ENCODE measurements around the gene C14orf180.

DNA sequence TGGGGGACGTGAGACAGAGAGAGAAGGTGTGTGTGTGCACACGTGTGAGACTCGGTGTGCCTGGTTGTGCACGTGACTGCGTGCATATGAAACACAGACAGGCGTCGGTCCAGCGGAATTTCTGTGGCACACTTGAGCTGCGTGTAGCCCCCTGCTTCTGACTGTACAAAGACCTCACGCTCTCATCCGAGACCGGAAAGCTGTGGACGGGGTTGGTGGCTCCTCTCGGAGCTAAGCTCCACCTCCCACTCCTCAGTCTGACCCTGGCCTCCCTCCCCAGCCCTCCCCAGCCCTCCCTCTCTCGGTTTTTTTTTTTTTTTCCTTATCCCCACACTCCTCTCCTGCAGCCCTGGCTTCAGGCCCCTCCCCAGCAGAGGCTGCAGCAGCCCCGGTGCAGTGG lies 8.3 kb upstream of the C14orf180 start:
- TF ChIP-seq, protein P1, sequence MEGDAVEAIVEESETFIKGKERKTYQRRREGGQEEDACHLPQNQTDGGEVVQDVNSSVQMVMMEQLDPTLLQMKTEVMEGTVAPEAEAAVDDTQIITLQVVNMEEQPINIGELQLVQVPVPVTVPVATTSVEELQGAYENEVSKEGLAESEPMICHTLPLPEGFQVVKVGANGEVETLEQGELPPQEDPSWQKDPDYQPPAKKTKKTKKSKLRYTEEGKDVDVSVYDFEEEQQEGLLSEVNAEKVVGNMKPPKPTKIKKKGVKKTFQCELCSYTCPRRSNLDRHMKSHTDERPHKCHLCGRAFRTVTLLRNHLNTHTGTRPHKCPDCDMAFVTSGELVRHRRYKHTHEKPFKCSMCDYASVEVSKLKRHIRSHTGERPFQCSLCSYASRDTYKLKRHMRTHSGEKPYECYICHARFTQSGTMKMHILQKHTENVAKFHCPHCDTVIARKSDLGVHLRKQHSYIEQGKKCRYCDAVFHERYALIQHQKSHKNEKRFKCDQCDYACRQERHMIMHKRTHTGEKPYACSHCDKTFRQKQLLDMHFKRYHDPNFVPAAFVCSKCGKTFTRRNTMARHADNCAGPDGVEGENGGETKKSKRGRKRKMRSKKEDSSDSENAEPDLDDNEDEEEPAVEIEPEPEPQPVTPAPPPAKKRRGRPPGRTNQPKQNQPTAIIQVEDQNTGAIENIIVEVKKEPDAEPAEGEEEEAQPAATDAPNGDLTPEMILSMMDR (IDR thresholded peaks at IDR 0.05), result no peak
- no peak for TF ChIP-seq POLR2A (IDR thresholded peaks at IDR 0.05)

All from ovary (tissue), 3 donors.